ENCODE data around the gene URB1. TPM values are rescaled to one million over a fixed set of nuclear protein-coding genes. Genes with fewer than 3 reads are reported as not detected.

Gene URB1
- total RNA-seq, 2 donors from 2014 or later = 20.5 to 25.3 TPM

GRCh38 chr21:32364796-32365195, 28.0 kb downstream of the URB1 start:
- H3K9me3 Mint-ChIP-seq = no peaks in the 10 kb centered on the region
- H3K36me3 Mint-ChIP-seq = peaks cover 21 to 46% of the 10 kb centered on the region in 2 donors
- H3K27ac Mint-ChIP-seq = peak overlapping the region; percentile 53 to 89
- ATAC-seq (no peak), DNase-seq (ENCODE audit: low spot score in 2 of 2) (no peak)

- H3K9me3 Mint-ChIP-seq = no peaks in the 10 kb centered on the region
- DNase-seq (ENCODE audit: low spot score in 2 of 2) (no peak), ATAC-seq (no peak)
- peaks cover 21 to 49% of the 10 kb centered on the region in 2 donors for H3K36me3 Mint-ChIP-seq
- H3K27ac Mint-ChIP-seq = peak overlapping the region; percentile 53 to 89
Measured at GRCh38 chr21:32364387-32364786, 28.4 kb downstream of the URB1 start.

- DNase-seq (ENCODE audit: low spot score in 2 of 2) = no peak
- Mint-ChIP-seq H3K27ac (peak overlapping the region; percentile 11 to 13), H3K36me3 (peaks cover 16 to 46% of the 10 kb centered on the region in 2 donors), H3K9me3 (no peaks in the 10 kb centered on the region)
- ATAC-seq = no peak
Measured at GRCh38 chr21:32360401-32360975, 32.3 kb downstream of the URB1 start.

GRCh38 chr21:32359719-32360260, 33.0 kb downstream of the URB1 start:
- Mint-ChIP-seq H3K36me3 (peaks cover 17 to 43% of the 10 kb centered on the region in 2 donors), H3K27ac (peak overlapping the region in 1 of 2 donors; percentile 13)

GRCh38 chr21:32356874-32357395, 35.9 kb downstream of the URB1 start:
- Mint-ChIP-seq H3K27ac (peak overlapping the region in 1 of 2 donors; percentile 3), H3K9me3 (no peaks in the 10 kb centered on the region), H3K36me3 (peaks cover 17 to 37% of the 10 kb centered on the region in 2 donors)
- no peak for DNase-seq (ENCODE audit: low spot score in 2 of 2)
- no peak for ATAC-seq

More at GRCh38 chr21:32359719-32360260, 33.0 kb downstream of the URB1 start:
- H3K9me3 Mint-ChIP-seq = no peaks in the 10 kb centered on the region
- ATAC-seq (no peak), DNase-seq (ENCODE audit: low spot score in 2 of 2) (no peak)

GRCh38 chr21:32353002-32353711, 39.7 kb downstream of the URB1 start:
- H3K36me3 Mint-ChIP-seq = peaks cover 30 to 41% of the 10 kb centered on the region in 2 donors

GRCh38 chr21:32352526-32352925, 40.3 kb downstream of the URB1 start:
- Mint-ChIP-seq H3K9me3 (no peaks in the 10 kb centered on the region), H3K36me3 (peaks cover 37 to 47% of the 10 kb centered on the region in 2 donors), H3K27ac (no peak overlapping the region)
- DNase-seq (ENCODE audit: low spot score in 2 of 2) (no peak), ATAC-seq (no peak)

More at GRCh38 chr21:32353002-32353711, 39.7 kb downstream of the URB1 start:
- ATAC-seq = no peak
- no peaks in the 10 kb centered on the region for H3K9me3 Mint-ChIP-seq
- H3K27ac Mint-ChIP-seq = no peak overlapping the region
- no peak for DNase-seq (ENCODE audit: low spot score in 2 of 2)

- peaks cover 45 to 49% of the 10 kb centered on the region in 2 donors for H3K36me3 Mint-ChIP-seq
- H3K9me3 Mint-ChIP-seq = no peaks in the 10 kb centered on the region
- ATAC-seq (no peak), DNase-seq (ENCODE audit: low spot score in 2 of 2) (no peak)
- no peak overlapping the region for H3K27ac Mint-ChIP-seq
Measured at GRCh38 chr21:32351428-32351827, 41.4 kb downstream of the URB1 start.

GRCh38 chr21:32350981-32351380, 41.8 kb downstream of the URB1 start:
- Mint-ChIP-seq H3K36me3 (peaks cover 45 to 49% of the 10 kb centered on the region in 2 donors), H3K27ac (peak overlapping the region in 1 of 2 donors; percentile 27), H3K9me3 (no peaks in the 10 kb centered on the region)
- ATAC-seq (no peak), DNase-seq (ENCODE audit: low spot score in 2 of 2) (no peak)

GRCh38 chr21:32350211-32350980, 42.4 kb downstream of the URB1 start:
- no peak for DNase-seq (ENCODE audit: low spot score in 2 of 2)
- Mint-ChIP-seq H3K36me3 (peaks cover 44 to 51% of the 10 kb centered on the region in 2 donors), H3K27ac (peak overlapping the region in 1 of 2 donors; percentile 27), H3K9me3 (no peaks in the 10 kb centered on the region)
- ATAC-seq = no peak

- DNase-seq (ENCODE audit: low spot score in 2 of 2) = no peak
- Mint-ChIP-seq H3K27ac (peak overlapping the region in 1 of 2 donors; percentile 70), H3K36me3 (peaks cover 53 to 61% of the 10 kb centered on the region in 2 donors), H3K9me3 (no peaks in the 10 kb centered on the region)
- ATAC-seq = peak in 1 of 2 donors; percentile 32
Measured at GRCh38 chr21:32349333-32349944, 43.4 kb downstream of the URB1 start.

- ATAC-seq (no peak), DNase-seq (ENCODE audit: low spot score in 2 of 2) (no peak)
- peaks cover 58 to 61% of the 10 kb centered on the region in 2 donors for H3K36me3 Mint-ChIP-seq
- no peaks in the 10 kb centered on the region for H3K9me3 Mint-ChIP-seq
- peak overlapping the region in 1 of 2 donors; percentile 70 for H3K27ac Mint-ChIP-seq
Measured at GRCh38 chr21:32348604-32349332, 44.0 kb downstream of the URB1 start.

- H3K27ac Mint-ChIP-seq = no peak overlapping the region
- no peaks in the 10 kb centered on the region for H3K9me3 Mint-ChIP-seq
- ATAC-seq (no peak), DNase-seq (ENCODE audit: low spot score in 2 of 2) (no peak)
- peaks cover 64 to 66% of the 10 kb centered on the region in 2 donors for H3K36me3 Mint-ChIP-seq
Measured at GRCh38 chr21:32347977-32348376, 44.8 kb downstream of the URB1 start.

- Mint-ChIP-seq H3K36me3 (peaks cover 64 to 66% of the 10 kb centered on the region in 2 donors), H3K27ac (no peak overlapping the region), H3K9me3 (no peaks in the 10 kb centered on the region)
- DNase-seq (ENCODE audit: low spot score in 2 of 2) (no peak), ATAC-seq (no peak)
Measured at GRCh38 chr21:32347351-32347750, 45.5 kb downstream of the URB1 start.

GRCh38 chr21:32346951-32347350, 45.9 kb downstream of the URB1 start:
- H3K27ac Mint-ChIP-seq = no peak overlapping the region
- no peak for ATAC-seq
- no peaks in the 10 kb centered on the region for H3K9me3 Mint-ChIP-seq
- peaks cover 64 to 66% of the 10 kb centered on the region in 2 donors for H3K36me3 Mint-ChIP-seq
- no peak for DNase-seq (ENCODE audit: low spot score in 2 of 2)
